GM18870 (cell line): ENCODE data around the gene RNF40.

ENCODE experiments used
- ATAC-seq: cut with Tn5 transposase; IDR thresholded peaks from one replicate; pipeline ENCODE4 v1.9.1; 2021; ENCODE audit warnings: moderate library complexity; ENCODE audit not compliant: unreplicated experiment

Gene RNF40

DNA sequence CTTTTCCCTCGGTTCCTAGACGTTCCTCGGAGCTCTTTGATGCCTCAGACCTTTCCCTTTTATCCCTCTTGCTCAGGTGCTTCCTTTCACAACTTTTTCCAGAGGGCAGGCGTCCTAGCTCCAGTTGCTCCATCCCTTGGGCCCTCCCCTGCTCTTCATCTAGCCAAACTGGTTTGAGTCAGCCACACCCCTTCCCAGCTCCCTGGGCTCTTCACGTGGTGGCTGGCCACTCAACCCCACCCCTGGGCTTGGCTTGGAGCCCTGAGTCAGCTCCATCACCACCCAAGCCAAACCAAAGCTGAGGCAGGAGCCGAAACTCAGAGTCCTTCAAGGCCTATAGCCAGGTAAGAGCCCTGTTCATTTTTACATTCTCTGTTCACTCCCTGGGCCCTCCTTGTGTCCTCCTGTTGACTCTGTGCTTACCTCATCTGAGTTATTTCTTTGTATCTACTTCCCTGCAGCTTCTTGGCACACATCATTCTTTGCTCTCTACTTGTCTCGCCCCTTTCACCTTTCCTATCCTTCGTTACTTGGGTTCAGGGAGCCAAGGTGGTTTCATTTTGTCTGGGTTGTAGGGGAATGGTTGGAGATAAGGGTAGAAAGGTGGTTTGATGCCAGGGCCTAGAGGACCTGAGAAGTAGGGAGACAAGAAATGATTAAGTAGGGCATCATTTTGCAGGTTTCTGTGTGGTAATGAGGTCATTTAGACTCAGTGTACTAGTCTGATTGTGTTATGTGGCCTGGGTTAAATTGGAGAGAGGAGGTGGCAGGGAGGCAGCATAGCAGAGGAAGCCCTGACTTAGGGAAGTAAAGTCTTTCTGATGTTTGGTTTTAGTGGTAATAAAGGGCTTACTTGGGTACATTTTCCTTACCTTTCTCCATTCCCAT is 21.5 kb upstream of the RNF40 start:
- ATAC-seq = no peak

GRCh38 chr16:30741461-30741914 is 20.6 kb upstream of the RNF40 start:
- ATAC-seq = no peak

DNA sequence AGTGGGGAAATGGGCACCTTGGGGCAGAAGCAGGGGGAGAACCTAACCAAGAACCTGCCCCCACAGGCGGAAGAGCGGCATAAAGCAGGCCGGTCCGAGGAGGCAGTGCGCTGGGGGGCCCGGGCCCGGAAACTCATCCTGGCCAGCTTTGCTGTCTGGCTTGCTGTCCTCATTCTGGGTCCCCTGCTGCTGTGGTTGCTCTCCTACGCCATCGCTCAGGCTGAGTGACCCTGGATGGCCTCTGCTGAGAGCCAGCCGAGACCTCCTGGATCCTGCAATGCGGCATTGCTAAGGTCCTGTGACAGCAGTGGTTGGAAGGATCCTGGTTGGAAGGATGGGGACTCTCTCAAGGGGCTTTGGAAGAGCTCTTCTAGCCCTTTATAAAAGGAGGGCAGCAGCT is 18.4 kb upstream of the RNF40 start:
- ATAC-seq = no peak

DNA sequence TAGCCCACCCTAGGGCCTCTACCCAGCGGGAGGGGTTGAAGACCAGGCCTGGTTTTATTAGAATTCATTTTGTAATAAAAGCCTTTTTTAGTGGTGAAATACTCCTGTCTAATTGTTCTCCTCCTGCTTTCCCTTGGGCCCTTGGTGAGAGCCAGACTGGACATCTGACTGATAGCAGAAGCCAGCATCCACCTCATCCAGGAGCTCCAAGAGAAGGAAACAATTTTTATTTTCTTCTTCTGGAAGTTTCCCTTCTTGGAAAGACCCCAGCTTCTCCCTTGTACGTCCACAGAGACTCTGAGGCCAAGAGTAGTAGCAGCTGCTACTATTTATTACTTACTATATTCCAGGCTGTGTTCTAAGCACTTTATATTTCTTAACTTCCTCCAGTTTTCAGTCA is 17.9 kb upstream of the RNF40 start:
- no peak for ATAC-seq

DNA sequence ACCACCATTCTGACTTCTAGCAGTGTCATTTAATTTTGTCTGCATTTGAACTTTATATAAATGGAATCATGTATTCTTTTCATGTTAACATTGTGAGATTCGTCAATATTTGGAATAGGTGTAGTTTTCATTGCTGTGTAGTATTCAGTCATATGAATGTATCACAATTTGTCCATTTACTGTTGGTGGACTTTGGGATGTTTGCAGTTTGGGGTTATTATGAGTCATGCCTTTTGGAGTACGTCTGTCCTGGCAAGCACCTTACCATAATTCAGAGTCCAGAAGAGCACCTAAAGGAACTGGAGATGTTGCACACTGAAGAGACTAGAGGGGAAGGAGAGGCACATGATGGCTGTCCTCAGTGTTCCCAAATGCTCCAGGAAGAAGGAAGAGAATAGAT is 17.0 kb upstream of the RNF40 start:
- ATAC-seq = no peak

DNA sequence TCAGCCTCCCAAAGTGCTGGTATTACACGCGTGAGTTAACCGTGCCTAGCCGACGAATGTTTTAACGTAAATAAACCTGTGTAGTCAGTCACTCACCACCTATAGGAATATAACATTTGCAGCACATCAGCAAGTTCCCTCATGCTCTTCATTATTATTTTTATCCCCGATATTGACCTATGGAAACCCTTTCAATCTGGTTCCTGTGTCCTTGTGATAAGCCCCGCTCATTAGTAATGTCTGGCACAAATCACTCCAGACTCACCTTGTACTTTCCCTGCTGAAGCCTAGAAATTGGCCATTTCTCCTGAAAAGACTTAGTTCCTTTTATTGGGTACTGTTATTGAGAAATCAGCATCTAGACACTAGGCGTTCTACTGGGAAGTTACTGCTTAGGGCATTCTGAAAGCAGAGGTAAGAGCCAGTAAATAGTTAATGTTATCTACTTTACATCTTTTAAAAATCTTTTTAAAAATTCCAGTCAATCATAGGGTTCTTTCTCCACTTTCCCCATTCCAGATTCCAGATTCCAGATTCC is 15.4 kb upstream of the RNF40 start:
- ATAC-seq = no peak

DNA sequence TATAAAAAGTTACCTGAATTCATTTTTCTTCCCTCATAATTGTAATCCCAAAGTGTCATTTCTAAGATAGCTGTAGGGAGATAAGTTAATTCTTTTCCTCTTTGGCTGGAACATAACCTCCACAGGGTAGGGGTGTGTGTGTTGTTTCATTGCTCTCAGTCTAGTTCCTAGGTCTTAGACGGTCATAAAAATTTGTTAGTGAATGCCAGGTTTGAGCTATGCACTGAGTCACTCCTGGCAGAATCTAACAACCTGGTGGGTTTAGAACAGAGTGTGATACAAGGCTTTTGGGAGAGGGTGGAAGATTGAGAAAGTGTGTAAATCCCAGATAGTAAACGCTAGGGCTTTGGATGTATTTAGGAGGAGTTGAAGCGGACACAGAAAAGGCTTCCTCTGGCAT is 14.8 kb upstream of the RNF40 start:
- ATAC-seq = no peak

DNA sequence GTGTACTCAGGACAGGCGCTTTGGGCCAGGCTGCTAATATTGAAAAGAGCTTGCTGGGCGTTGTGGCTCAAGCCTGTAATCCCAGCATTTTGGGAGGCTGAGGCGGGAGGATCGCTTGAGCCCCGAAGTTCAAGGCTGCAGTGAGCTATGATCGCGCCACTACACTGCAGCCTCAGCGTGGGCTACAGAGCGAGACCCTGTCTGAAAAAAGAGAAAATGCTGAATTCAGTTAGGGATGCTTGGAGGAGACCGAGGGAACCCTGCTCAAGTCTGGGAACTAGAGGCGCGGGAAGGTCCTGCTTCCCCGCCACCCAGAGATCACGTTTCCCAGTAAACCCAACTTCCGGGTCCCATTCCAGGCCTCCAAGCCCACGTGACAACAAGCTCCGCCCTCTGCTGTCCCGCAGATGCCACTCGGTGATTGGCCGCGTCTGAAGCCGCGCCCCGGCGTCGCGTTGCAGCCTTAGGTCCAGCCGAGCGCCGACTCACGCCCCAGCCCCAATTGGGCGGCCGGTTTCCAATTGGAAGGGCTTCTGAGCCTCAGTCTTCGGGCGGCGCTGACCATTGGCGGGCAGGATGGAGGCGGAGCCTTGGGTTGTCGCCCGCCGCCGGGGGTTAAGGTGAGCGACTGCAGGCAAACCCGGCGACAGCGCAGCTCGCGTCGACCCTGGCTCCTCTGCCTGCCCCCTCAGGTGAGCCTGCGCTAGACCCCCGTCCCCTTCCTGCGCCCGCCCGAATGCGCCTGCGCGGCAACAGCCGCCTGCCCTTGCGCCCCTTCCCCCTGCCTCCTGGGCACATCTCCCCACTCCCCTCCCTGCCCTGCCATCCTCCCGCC is 14.1 kb upstream of the RNF40 start, which contains the start of gene PHKG2:
Gene PHKG2, plus strand, starts transcription at position 627 of the 835 bp plus-strand sequence. CDS start 396 bp downstream, outside the sequence.
- peak; percentile 82 for ATAC-seq

DNA sequence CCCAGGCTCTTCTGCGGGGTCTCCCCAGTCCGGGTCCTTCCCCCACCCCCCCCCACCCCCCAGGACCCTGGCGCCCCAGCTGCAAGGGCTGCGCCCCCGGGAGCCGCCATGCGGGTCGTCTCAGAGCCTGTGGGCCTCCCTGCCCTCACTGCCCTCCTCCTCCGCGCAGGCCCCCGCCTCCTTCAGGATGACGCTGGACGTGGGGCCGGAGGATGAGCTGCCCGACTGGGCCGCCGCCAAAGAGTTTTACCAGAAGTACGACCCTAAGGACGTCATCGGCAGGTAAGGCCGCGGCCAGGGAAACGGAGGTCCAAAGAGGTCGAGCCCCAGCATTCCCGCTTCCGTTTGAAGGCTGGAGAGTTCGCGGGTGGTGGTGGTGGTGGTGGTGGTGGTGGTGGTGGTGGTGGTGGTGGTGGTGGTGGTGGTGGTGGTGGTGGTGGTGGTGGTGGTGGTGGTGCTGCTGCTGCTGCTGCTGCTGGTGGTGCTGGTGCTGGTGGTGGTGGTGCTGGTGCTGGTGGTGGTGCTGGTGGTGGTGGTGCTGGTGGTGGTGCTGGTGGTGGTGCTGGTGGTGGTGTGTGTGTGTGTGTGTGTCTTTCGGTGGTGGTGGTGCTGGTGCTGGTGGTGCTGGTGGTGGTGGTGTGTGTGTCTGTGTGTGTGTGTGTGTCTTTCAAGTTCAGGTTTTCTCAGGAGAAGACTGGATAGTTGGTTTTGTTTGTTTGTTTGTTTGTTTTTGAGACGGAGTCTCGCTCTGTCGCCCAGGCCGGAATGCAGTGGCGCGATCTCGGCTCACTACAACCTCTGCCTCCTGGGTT is 13.3 kb upstream of the RNF40 start:
- ATAC-seq = no peak

- no peak for ATAC-seq
Observed at GRCh38 chr16:30750201-30750600, 11.9 kb upstream of the RNF40 start.

DNA sequence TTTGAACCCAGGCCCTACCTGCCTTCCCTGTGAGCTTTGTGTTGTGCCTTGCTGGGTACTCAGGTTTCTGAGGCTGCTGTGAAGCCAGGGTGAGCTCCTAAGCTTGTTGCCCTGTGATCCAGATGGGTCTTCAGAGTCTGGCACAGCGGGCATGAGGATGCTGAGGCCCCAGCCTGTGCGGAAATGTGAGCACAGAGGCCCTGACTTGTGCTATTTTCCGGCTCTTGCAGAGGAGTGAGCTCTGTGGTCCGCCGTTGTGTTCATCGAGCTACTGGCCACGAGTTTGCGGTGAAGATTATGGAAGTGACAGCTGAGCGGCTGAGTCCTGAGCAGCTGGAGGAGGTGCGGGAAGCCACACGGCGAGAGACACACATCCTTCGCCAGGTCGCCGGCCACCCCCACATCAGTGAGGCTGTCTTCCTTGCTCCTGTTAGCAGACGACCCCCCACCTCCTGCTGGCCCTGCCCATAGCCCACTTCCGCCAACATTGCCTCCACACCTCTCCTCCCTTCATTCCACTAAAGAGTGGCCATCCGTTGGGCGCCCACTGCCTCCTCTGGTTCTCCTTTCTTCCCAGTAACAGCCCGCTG is 11.2 kb upstream of the RNF40 start:
- no peak for ATAC-seq

DNA sequence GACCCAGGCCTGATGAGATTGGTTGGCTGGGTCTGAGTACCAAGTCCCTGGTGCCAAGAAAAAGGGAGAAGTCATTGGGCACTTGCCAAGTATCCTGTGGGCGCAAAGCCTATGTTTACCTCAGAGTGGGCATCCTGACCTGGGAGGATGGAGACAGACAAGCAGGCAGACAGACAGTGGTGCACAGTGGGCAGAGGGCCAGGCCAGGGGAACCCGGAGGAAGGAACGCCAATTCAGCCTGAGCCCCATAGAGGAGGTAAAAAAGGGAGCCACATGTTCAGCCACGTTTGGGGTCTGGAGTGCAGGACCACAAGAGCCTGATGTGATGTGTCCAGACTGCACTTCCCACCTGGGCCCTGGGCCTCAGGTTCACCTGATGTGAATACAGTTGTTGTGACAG is 8.5 kb upstream of the RNF40 start:
- no peak for ATAC-seq

DNA sequence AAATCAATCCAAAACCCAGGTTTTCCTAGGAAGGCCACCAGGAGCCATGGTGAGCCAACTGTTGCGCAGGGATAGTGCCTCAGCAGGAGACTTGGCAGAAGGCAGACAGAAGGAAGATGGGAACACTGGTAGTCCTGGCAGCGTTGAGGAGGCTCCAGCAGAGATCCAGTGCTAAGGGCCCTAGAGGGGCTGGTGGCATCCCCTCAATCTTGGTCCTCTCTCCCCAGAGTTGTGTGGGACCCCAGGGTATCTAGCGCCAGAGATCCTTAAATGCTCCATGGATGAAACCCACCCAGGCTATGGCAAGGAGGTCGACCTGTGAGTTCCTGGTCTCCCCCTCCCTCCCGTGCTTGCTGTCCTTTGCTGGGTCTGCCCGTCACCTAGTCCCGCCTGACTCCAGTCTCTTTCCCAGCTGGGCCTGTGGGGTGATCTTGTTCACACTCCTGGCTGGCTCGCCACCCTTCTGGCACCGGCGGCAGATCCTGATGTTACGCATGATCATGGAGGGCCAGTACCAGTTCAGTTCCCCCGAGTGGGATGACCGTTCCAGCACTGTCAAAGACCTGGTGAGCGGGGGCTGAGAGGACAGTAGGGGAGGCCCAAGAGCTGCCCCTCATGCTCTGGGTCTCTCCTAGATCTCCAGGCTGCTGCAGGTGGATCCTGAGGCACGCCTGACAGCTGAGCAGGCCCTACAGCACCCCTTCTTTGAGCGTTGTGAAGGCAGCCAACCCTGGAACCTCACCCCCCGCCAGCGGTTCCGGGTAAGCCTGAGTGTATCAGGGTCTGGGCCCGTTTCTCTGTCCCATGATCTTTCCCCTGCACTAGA is 6.0 kb upstream of the RNF40 start:
- no peak for ATAC-seq

DNA sequence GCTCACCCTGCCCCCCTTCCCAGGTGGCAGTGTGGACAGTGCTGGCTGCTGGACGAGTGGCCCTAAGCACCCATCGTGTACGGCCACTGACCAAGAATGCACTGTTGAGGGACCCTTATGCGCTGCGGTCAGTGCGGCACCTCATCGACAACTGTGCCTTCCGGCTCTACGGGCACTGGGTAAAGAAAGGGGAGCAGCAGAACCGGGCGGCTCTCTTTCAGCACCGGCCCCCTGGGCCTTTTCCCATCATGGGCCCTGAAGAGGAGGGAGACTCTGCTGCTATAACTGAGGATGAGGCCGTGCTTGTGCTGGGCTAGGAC is 5.4 kb upstream of the RNF40 start:
- no peak for ATAC-seq

DNA sequence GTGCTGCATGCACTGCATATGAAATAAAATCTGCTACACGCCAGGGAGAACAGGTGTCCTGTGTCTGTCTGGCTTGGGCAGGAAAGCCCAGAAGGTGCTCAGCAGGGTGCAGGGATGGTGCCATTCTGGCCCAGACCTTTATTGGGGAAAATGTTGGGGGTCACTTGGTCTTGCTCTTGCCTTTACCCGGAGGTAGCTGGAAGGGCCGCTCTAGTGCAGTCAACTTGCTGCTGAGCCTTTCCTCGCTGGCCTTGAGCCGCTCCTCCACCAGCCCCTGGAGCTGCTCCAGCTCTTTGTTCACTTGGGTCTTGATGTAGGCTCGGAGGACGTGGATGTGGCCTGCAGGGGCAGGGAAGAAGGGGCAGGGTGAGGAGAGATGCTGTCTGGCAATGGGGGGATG is 4.8 kb upstream of the RNF40 start:
- ATAC-seq = no peak

DNA sequence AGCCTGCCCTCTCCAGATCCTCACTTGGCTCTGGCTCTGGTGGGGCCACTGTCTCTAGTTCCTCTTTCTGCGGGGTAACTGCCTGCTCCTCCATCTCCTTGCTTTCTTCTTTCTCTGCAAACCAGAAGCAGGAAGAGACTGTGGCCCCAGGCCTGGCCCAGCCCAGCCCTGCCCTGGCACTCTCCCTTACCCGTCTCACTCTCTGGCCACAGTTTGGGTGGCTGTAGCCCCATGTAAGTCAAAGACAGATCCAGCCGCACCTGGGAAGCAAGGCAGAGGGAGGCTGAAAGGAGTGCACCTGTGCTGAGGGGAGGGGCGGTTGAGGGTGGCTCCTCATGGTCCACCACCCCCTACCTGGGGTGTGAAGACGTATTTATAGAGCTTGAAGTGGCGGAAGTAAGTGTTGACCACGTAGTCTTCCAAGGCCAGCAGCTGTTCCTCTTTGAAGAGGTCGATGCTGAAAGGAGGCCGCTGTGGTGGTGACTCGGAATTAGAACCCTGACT is 3.1 kb upstream of the RNF40 start:
- ATAC-seq = no peak

DNA sequence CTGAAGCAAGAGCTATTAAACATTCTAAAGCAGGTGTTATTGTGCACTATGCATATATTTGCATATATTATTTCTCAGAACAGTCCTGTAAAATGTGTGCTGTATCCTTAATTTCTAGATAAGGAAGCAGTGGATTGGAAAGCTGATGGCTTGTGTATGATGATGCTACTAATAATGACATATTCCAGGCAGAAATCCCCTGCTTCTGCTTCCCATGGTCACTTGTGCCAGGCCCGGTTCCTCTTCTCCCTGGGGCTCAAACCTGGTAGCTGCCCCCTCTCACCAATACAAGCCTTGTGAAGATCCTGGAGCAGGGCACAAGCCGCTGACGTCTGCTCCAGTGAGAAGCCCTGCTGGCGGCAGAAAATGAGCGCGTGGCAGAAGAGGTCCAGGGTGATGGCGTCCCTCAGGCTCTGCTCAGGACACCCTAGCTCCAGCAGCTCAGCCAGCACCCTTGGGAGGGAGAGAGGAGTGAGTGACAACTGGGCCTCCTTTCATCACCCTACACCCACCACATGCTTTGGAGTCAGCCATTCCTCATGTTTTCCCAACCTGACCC is 2.0 kb upstream of the RNF40 start:
- ATAC-seq = no peak

DNA sequence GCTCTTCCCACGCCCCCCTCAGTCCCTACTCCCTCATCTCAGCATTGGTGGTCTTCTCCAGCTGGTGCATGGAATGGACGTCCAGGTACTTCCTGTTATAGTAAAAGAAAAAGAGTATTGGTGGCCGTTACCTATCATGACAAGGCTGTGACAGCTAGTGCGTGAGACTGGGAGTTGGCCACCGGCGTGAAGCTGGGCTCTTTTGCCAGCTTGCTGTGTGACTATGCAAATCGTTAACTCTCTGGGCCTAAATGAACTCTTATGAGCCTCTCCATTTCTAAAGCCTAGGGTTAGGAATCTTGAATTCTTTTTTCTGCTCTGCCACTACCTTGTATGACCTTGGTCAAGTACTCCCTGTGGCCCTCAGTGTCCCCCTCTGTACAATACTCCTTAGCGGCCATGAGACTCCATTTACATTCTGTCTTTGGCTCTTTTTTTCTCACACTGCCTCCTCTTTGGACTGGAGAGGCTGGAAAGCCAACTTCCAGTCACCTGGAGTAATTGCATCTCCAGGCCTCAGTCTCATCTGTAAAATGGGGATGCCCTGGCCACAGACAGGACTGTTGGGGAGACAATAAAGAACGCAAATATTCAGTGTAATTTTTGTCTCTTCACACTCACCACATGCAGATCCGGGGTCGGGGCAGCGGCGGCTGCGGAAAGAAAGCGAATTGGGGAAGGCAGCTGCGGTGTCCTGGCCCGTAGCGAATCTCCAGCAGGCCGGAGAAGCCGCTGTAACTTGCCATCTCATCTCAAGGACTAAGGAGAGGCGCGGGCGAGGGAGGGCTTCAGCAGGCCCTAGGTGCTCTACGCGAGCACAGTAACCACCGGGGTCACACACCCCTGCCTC is 1.3 kb upstream of the RNF40 start:
- no peak for ATAC-seq
